Smooth muscle cell of the brain vasculature (primary cell): ENCODE data around the gene NFATC4.
A peak's percentile ranks its signal among the peaks of the same experiment; 100 is the strongest.
"Not testable (repeated sequence)": the region's sequence is repeated elsewhere in the genome, so short reads cannot be mapped to it uniquely, and the experiment has no call there.

Experiments
- DNase-seq: peaks from one replicate; pipeline ENCODE4 v3.0.0-alpha.2; 2012; ENCODE audit warnings: low read depth, low spot score

Gene NFATC4

GRCh38 chr14:24339284-24340151 lies 28.5 kb upstream of the NFATC4 start, which contains the start of gene RIPK3:
Gene RIPK3, minus strand, starts transcription at chr14:24339991. Its CDS starts 165 bp downstream, at chr14:24339826.
- DNase-seq = no peak

GRCh38 chr14:24340606-24341005 lies 27.4 kb upstream of the NFATC4 start:
- no peak for DNase-seq

- DNase-seq = no peak
Measured at GRCh38 chr14:24342889-24343288, 25.1 kb upstream of the NFATC4 start.

GRCh38 chr14:24343795-24344660 lies 24.0 kb upstream of the NFATC4 start:
- DNase-seq = no peak

- no peak for DNase-seq
Measured at GRCh38 chr14:24347134-24347533, 20.9 kb upstream of the NFATC4 start.

- no peak for DNase-seq
Measured at GRCh38 chr14:24348186-24348585, 19.8 kb upstream of the NFATC4 start.

- DNase-seq = no peak
Measured at GRCh38 chr14:24349742-24350141, 18.2 kb upstream of the NFATC4 start.

GRCh38 chr14:24351517-24351916 lies 16.5 kb upstream of the NFATC4 start:
- no peak for DNase-seq

- no peak for DNase-seq
Measured at GRCh38 chr14:24353559-24354481, 14.2 kb upstream of the NFATC4 start.

- DNase-seq = not testable (repeated sequence)
Measured at GRCh38 chr14:24354482-24354825, 13.5 kb upstream of the NFATC4 start.

GRCh38 chr14:24355009-24355408 lies 13.0 kb upstream of the NFATC4 start:
- no peak for DNase-seq

GRCh38 chr14:24356208-24356607 lies 11.8 kb upstream of the NFATC4 start:
- no peak for DNase-seq

- DNase-seq = no peak
Measured at GRCh38 chr14:24360281-24360680, 7.7 kb upstream of the NFATC4 start.

GRCh38 chr14:24361326-24361725 lies 6.7 kb upstream of the NFATC4 start:
- no peak for DNase-seq

GRCh38 chr14:24362241-24362960 lies 5.6 kb upstream of the NFATC4 start:
- no peak for DNase-seq

- no peak for DNase-seq
Measured at GRCh38 chr14:24363401-24363800, 4.6 kb upstream of the NFATC4 start.

- DNase-seq = no peak
Measured at GRCh38 chr14:24364841-24365240, 3.1 kb upstream of the NFATC4 start.

GRCh38 chr14:24365600-24366412 lies 2.2 kb upstream of the NFATC4 start:
- peak; percentile 85 for DNase-seq

GRCh38 chr14:24366413-24366720 lies 1.6 kb upstream of the NFATC4 start:
- DNase-seq = no peak
